Omental fat pad (tissue), 4 donors: Measurements from ENCODE around the gene SLC25A51. TPM values are rescaled to one million over a fixed set of nuclear protein-coding genes. Genes with fewer than 3 reads are reported as not detected.
"Not testable (repeated sequence)": the region's sequence is repeated elsewhere in the genome, so short reads cannot be mapped to it uniquely, and the experiment has no call there.

ENCODE experiments used
- ATAC-seq: fragments of 150-250 bp; one replicate; pipeline ENCODE4 v1.9.1; 2016; ENCODE audit warnings: mild to moderate bottlenecking, moderate library complexity; ENCODE audit not compliant: low FRiP score
- DNase-seq: peaks from one replicate; pipeline ENCODE4 v3.0.0-alpha.2; 2019; ENCODE audit warnings: low spot score
- total RNA-seq, 4 donors: library from RNA; depleted of rRNA; stranded (reverse); fragments of >200 nt; gene quantifications; one replicate each; pipeline ENCODE4 v1.1.0, GENCODE V29; 2016
- TF ChIP-seq, protein P1 (sequence below), 3 donors: fragments of 450-650 bp; IDR thresholded peaks; one replicate each; pipeline ENCODE4 v1.5.1; 2016 to 2017; ENCODE audit warnings: antibody characterized with exemption in 3 of 3, mild to moderate bottlenecking in 3 of 3, moderate library complexity in 2 of 3

Gene SLC25A51
- total RNA-seq, 4 donors from 2014 or later = 34.5 to 59.1 (median 52.0) TPM

DNA sequence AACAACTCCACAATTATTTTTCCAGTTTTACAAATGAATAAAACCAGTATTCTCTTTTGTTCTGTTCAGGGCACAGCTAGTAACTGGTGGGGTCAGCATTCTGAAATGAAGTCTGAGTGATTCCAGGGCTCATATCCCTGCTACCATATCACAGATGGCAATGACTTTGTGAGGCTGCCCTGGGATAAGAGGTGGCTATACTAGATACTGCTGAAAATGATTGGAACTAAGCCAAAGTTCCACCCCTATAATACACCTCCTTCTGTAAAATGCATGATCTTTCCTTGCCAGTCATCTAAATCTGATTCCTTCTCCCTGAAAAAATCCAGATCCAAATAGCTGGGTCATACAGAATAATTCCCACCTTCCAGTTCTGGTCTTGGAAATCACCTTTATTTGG is 14.4 kb downstream of the SLC25A51 start:
- no peak for ATAC-seq
- DNase-seq = no peak
- TF ChIP-seq, protein P1, sequence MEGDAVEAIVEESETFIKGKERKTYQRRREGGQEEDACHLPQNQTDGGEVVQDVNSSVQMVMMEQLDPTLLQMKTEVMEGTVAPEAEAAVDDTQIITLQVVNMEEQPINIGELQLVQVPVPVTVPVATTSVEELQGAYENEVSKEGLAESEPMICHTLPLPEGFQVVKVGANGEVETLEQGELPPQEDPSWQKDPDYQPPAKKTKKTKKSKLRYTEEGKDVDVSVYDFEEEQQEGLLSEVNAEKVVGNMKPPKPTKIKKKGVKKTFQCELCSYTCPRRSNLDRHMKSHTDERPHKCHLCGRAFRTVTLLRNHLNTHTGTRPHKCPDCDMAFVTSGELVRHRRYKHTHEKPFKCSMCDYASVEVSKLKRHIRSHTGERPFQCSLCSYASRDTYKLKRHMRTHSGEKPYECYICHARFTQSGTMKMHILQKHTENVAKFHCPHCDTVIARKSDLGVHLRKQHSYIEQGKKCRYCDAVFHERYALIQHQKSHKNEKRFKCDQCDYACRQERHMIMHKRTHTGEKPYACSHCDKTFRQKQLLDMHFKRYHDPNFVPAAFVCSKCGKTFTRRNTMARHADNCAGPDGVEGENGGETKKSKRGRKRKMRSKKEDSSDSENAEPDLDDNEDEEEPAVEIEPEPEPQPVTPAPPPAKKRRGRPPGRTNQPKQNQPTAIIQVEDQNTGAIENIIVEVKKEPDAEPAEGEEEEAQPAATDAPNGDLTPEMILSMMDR (IDR thresholded peaks at IDR 0.05) = no peak

DNA sequence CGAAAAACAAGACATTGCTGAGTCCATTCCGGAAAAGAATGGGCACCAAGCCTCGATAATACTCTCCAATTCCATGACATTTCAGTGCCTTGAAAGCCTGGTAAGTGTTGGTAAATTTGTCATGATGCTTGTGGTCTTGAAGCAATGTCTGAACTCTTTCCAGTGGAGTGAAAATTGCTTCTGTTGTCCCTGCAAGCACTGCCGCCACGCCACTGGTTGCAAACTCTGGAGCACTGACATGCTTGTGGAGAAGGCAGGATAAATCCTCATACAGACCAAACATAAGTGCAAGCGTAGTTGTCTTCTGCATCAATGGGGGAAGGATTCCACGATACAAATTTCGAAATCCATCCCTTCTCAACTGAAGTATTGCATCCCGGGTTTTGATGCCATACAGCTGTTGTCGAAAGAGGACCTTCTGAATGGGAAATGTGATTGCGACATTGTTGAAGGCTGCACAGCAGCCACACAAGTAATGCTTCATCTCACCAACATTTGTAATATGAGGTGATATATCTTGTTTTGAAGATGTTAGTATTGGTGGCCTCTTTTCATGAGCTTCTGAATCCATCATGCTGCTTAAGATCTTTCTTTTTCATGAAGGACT is 15.8 kb downstream of the SLC25A51 start:
- ATAC-seq, DNase-seq: not testable (repeated sequence)

DNA sequence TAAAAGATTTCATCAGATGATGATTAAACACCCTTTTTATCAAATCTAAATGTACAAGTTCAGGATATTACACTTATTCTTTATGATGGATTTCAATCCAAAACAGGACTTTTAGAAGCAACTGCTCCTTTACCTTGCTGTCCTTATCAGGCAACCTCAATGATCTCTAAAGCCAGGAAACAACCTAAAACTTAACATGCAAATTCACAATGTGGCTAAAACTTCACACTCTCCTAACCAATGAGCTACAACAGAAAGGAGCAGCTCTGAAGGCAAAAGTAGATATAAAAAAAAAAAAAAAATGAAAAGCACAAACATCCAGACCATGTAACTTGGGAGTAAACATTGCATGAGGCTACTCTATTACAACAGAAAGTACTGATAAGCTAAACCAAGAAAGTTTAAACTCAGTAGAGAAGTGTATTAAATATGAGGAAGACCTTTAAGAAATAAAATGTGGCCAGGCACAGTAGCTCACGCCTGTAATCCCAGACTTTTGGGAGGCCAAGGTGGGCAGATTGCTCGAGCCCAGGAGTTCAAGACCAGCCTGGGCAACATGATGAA is 22.9 kb downstream of the SLC25A51 start:
- ATAC-seq (no peak), DNase-seq (no peak)
- TF ChIP-seq, protein P1 (IDR thresholded peaks at IDR 0.05) = no peak

DNA sequence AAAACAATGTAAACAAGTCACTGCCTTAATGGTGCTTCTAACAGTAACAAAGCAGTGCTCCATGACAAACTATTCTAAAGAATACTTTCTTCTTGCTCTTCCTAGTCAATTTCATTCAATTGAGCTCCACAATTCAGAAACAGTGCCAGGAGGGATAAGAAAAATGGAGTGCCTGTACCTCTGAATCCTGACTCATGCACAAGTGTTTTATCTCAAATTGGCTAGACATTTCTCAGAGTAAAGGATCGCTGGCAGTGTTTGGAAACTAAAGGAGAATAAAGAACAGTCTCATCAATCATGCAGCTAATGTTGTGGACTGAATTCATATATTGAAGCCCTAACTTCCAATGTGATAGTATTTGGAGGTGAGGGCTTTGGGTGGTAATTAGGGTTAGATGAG is 27.6 kb downstream of the SLC25A51 start:
- no peak for ATAC-seq
- TF ChIP-seq, protein P1 (IDR thresholded peaks at IDR 0.05) = no peak
- no peak for DNase-seq

DNA sequence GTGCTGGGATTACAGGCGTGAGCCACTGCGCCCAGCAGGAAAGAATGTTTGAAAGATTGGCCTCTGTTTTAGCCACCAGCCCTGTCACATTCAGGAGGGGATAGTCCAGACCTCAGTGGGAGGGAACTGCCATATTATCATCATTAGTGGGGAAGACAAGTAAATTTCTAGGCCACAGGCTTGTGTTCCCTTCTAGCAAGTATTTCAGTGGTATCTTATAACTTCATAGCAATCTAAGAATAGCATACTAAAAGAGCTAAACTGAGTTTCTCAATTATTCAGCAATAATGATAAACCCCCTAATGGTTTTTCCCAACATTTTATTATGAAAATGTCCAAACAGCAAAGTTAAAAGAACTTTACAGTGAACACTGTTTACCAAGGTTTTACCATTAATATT is 30.0 kb downstream of the SLC25A51 start:
- no peak for ATAC-seq
- DNase-seq = no peak
- TF ChIP-seq, protein P1 (IDR thresholded peaks at IDR 0.05) = no peak

DNA sequence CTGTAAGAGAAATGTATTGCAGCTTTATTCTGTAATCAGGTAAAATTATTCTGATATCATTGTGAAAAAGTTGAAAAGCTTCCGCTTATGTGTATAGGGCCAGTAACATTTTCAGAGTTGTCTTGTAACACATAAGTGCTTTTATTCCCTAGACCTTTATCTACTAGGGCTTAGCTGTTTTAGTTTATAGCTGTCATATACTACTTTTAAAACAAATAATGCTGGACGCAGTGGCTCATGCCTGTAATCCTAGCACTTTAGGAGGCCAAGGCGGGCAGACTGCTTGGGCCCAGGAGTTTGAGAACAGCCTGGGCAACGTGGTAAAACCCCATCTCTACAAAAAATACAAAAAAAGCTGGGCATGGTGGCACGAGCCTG is 33.1 kb downstream of the SLC25A51 start:
- TF ChIP-seq, protein P1 (IDR thresholded peaks at IDR 0.05) = no peak
- DNase-seq (no peak), ATAC-seq (no peak)

DNA sequence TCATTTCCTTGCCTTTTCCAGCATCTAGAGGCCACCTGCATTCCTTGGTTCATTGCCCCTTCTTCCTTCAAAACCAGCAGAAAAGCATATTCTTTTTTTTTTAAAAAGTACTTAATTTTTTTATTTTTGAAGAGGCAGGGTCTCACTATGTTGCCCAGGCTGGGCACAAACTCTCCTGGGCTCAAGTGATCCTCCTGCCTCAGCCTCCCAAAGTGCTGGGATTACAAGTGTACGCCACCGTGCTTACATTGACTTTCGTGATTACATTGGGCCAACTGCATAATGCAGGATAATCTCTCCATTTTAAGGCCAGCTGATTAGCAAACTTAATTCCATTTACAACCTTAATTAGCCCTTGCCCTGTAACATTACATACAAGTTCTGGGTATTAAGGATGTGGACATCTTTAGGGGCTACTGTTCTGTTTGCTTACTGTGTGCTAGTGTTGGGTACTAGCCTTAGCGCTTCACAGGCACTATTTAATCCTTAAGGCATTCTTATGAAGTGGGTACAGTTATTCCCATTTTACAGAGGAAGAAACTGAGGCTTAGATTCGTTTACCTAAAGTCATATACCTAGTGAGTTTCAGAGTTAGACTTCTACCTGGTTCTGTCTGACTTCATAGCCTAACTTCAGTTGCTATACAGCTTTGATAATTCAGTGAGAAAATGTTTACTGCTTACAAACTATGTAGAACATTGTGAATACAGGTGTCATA is 33.7 kb downstream of the SLC25A51 start:
- TF ChIP-seq, protein P1 (IDR thresholded peaks at IDR 0.05) = no peak
- no peak for ATAC-seq
- no peak for DNase-seq
